ENCODE measurements around the gene UBA6.

- TF ChIP-seq FOS (IDR thresholded peaks at IDR 0.05; ENCODE audit: low read depth, low read length) (no peak), POLR2A (IDR thresholded peaks at IDR 0.05; ENCODE audit: low read depth, low read length) (no peak), RAD21 (IDR thresholded peaks at IDR 0.05; ENCODE audit: low read length) (no peak), CTCF (conservative IDR thresholded peaks at IDR 0.05; ENCODE audit: low read depth, low read length) (no peak), RFX5 (IDR thresholded peaks at IDR 0.05; ENCODE audit: low read depth, low read length) (no peak), MAZ (IDR thresholded peaks at IDR 0.05; ENCODE audit: borderline replicate concordance, low read depth, low read length) (no peak), USF2 (IDR thresholded peaks at IDR 0.05; ENCODE audit: low read depth, low read length) (no peak), MAFK (IDR thresholded peaks at IDR 0.05; ENCODE audit: low read depth, low read length) (no peak), CEBPB (IDR thresholded peaks at IDR 0.05; ENCODE audit: low read depth, low read length) (no peak), MXI1 (IDR thresholded peaks at IDR 0.05; ENCODE audit: borderline replicate concordance, low read depth, low read length) (no peak), RCOR1 (IDR thresholded peaks at IDR 0.05; ENCODE audit: insufficient replicate concordance, low read length) (no peak), SMC3 (IDR thresholded peaks at IDR 0.05; ENCODE audit: low read depth, low read length) (no peak), ELK1 (IDR thresholded peaks at IDR 0.05; ENCODE audit: borderline replicate concordance, low read depth, low read length) (no peak), CHD1 (IDR thresholded peaks at IDR 0.05; ENCODE audit: low read depth, low read length) (no peak)
These were observed 97.5 kb downstream of the UBA6 start for GRCh38 chr4:67603310-67604028.
